ENCODE measurements around the gene DNMT3L. TPM values are rescaled to one million over a fixed set of nuclear protein-coding genes. Genes with fewer than 3 reads are reported as not detected.
"Not testable (repeated sequence)": the region's sequence is repeated elsewhere in the genome, so short reads cannot be mapped to it uniquely, and the experiment has no call there.

Gene DNMT3L
- not detected for polyA plus RNA-seq (ENCODE audit: insufficient read depth in 1 of 5, insufficient read length in 5 of 5, low replicate concordance in 1 of 5)
- long read RNA-seq, donor 1, result 0 reads
- long read RNA-seq, donor 2, result 0 reads
- long read RNA-seq, donor 3, result 0 reads
- long read RNA-seq, donor 4, result 0 reads
- long read RNA-seq, donor 5, result 0 reads
- long read RNA-seq, donor 6, result 0 reads
- long read RNA-seq, donor 7, result 0 reads
- long read RNA-seq, donor 8, result 0 reads

GRCh38 chr21:44261675-44262295 is at the start of gene DNMT3L:
Gene DNMT3L, minus strand, starts transcription at chr21:44261897. Its CDS starts 638 bp downstream, at chr21:44261259.
- DNase-seq, result no peak

- no peak for DNase-seq
These were observed 49.2 kb upstream of the DNMT3L start for GRCh38 chr21:44310628-44311507.

- no peak for DNase-seq
These were observed 45.4 kb upstream of the DNMT3L start for GRCh38 chr21:44306936-44307704.

GRCh38 chr21:44305691-44306090 is 44.0 kb upstream of the DNMT3L start:
- DNase-seq, result no peak

GRCh38 chr21:44304877-44305293 is 43.2 kb upstream of the DNMT3L start:
- peak in 1 of 2 donors; percentile 41 for DNase-seq

- DNase-seq, result no peak
These were observed 42.4 kb upstream of the DNMT3L start for GRCh38 chr21:44304011-44304616.

GRCh38 chr21:44303490-44303981 is 41.8 kb upstream of the DNMT3L start:
- no peak for DNase-seq

- DNase-seq, result not testable (repeated sequence)
These were observed 41.1 kb upstream of the DNMT3L start for GRCh38 chr21:44302573-44303401.

GRCh38 chr21:44301961-44302406 is 40.3 kb upstream of the DNMT3L start:
- DNase-seq, result no peak

GRCh38 chr21:44301141-44301540 is 39.4 kb upstream of the DNMT3L start:
- no peak for DNase-seq

- peak; percentile 42 to 51 for DNase-seq
These were observed 38.7 kb upstream of the DNMT3L start for GRCh38 chr21:44300262-44300959.

GRCh38 chr21:44299458-44300261 is 38.0 kb upstream of the DNMT3L start, which contains the start of gene PFKL:
Gene PFKL, plus strand, starts transcription at chr21:44300053. Its CDS starts 53 bp downstream, at chr21:44300106.
- DNase-seq, result peak; percentile 43 to 63

- DNase-seq, result no peak
These were observed 37.4 kb upstream of the DNMT3L start for GRCh38 chr21:44299085-44299457.

- DNase-seq, result no peak
These were observed 36.6 kb upstream of the DNMT3L start for GRCh38 chr21:44298301-44298700.

GRCh38 chr21:44297525-44298290 is 36.0 kb upstream of the DNMT3L start:
- DNase-seq, result peak; percentile 67 to 80

- no peak for DNase-seq
These were observed 35.2 kb upstream of the DNMT3L start for GRCh38 chr21:44296916-44297315.

GRCh38 chr21:44296103-44296519 is 34.4 kb upstream of the DNMT3L start:
- no peak for DNase-seq

- no peak for DNase-seq
These were observed 33.9 kb upstream of the DNMT3L start for GRCh38 chr21:44295646-44296045.

Data from right lung (tissue), 10 donors.